Measurements from ENCODE around the gene DENND2A.
"Not testable (repeated sequence)": the region's sequence is repeated elsewhere in the genome, so short reads cannot be mapped to it uniquely, and the experiment has no call there.

DENND2A gene

GRCh38 chr7:140656548-140657515 is 16.2 kb upstream of the DENND2A start:
- Histone ChIP-seq H3K4me1 (ENCODE audit: control insufficient read depth, insufficient read depth, low read length) (peaks cover 21% of the 10 kb centered on the region), H3K4me3 (ENCODE audit: low read length) (peak overlapping the region; percentile 48), H3K27me3 (replicated peaks; ENCODE audit: control insufficient read depth, insufficient read depth, low read length) (no peaks in the 10 kb centered on the region), H3K9me3 (ENCODE audit: control insufficient read depth, low read length) (no peaks in the 10 kb centered on the region), H3K9ac (ENCODE audit: low read length) (peak overlapping the region; percentile 62), H3K36me3 (ENCODE audit: control insufficient read depth, insufficient read depth, low read length, severe bottlenecking) (no peaks in the 10 kb centered on the region)
- peak; percentile 88 for DNase-seq (ENCODE audit: low read depth)

- Histone ChIP-seq H3K27me3 (replicated peaks; ENCODE audit: control insufficient read depth, insufficient read depth, low read length) (no peaks in the 10 kb centered on the region), H3K36me3 (ENCODE audit: control insufficient read depth, insufficient read depth, low read length, severe bottlenecking) (no peaks in the 10 kb centered on the region), H3K9me3 (ENCODE audit: control insufficient read depth, low read length) (no peaks in the 10 kb centered on the region), H3K9ac (ENCODE audit: low read length) (peak overlapping the region; percentile 62), H3K4me1 (ENCODE audit: control insufficient read depth, insufficient read depth, low read length) (peaks cover 21% of the 10 kb centered on the region), H3K4me3 (ENCODE audit: low read length) (peak overlapping the region; percentile 48)
- DNase-seq (ENCODE audit: low read depth), result no peak
These were observed 15.1 kb upstream of the DENND2A start for GRCh38 chr7:140655511-140656408.

GRCh38 chr7:140654661-140655060 is 14.0 kb upstream of the DENND2A start:
- DNase-seq (ENCODE audit: low read depth), result no peak
- Histone ChIP-seq H3K36me3 (ENCODE audit: control insufficient read depth, insufficient read depth, low read length, severe bottlenecking) (no peaks in the 10 kb centered on the region), H3K27me3 (replicated peaks; ENCODE audit: control insufficient read depth, insufficient read depth, low read length) (no peaks in the 10 kb centered on the region), H3K4me1 (ENCODE audit: control insufficient read depth, insufficient read depth, low read length) (peaks cover 21% of the 10 kb centered on the region), H3K4me3 (ENCODE audit: low read length) (no peak overlapping the region), H3K9ac (ENCODE audit: low read length) (no peak overlapping the region), H3K9me3 (ENCODE audit: control insufficient read depth, low read length) (no peaks in the 10 kb centered on the region)

- no peak overlapping the region for H3K9ac ChIP-seq (ENCODE audit: low read length)
- H3K4me3 ChIP-seq (ENCODE audit: low read length), result no peak overlapping the region
- no peaks in the 10 kb centered on the region for H3K9me3 ChIP-seq (ENCODE audit: control insufficient read depth, low read length)
- H3K36me3 ChIP-seq (ENCODE audit: control insufficient read depth, insufficient read depth, low read length, severe bottlenecking), result no peaks in the 10 kb centered on the region
- peaks cover 21% of the 10 kb centered on the region for H3K4me1 ChIP-seq (ENCODE audit: control insufficient read depth, insufficient read depth, low read length)
- H3K27me3 ChIP-seq (replicated peaks; ENCODE audit: control insufficient read depth, insufficient read depth, low read length), result no peaks in the 10 kb centered on the region
- DNase-seq (ENCODE audit: low read depth), result no peak
These were observed 13.4 kb upstream of the DENND2A start for GRCh38 chr7:140654109-140654387.

GRCh38 chr7:140653319-140654108 is 12.9 kb upstream of the DENND2A start:
- H3K9ac ChIP-seq (ENCODE audit: low read length), result no peak overlapping the region
- DNase-seq (ENCODE audit: low read depth), result peak; percentile 95
- H3K36me3 ChIP-seq (ENCODE audit: control insufficient read depth, insufficient read depth, low read length, severe bottlenecking), result no peaks in the 10 kb centered on the region
- peaks cover 21% of the 10 kb centered on the region for H3K4me1 ChIP-seq (ENCODE audit: control insufficient read depth, insufficient read depth, low read length)
- H3K27me3 ChIP-seq (replicated peaks; ENCODE audit: control insufficient read depth, insufficient read depth, low read length), result no peaks in the 10 kb centered on the region
- no peaks in the 10 kb centered on the region for H3K9me3 ChIP-seq (ENCODE audit: control insufficient read depth, low read length)
- H3K4me3 ChIP-seq (ENCODE audit: low read length), result no peak overlapping the region

GRCh38 chr7:140650367-140650766 is 9.8 kb upstream of the DENND2A start:
- Histone ChIP-seq H3K9me3 (ENCODE audit: control insufficient read depth, low read length) (no peaks in the 10 kb centered on the region), H3K36me3 (ENCODE audit: control insufficient read depth, insufficient read depth, low read length, severe bottlenecking) (no peaks in the 10 kb centered on the region), H3K27me3 (replicated peaks; ENCODE audit: control insufficient read depth, insufficient read depth, low read length) (no peaks in the 10 kb centered on the region), H3K9ac (ENCODE audit: low read length) (no peak overlapping the region), H3K4me1 (ENCODE audit: control insufficient read depth, insufficient read depth, low read length) (peaks cover 10% of the 10 kb centered on the region), H3K4me3 (ENCODE audit: low read length) (no peak overlapping the region)
- no peak for DNase-seq (ENCODE audit: low read depth)

- Histone ChIP-seq H3K4me1 (ENCODE audit: control insufficient read depth, insufficient read depth, low read length) (peaks cover 10% of the 10 kb centered on the region), H3K36me3 (ENCODE audit: control insufficient read depth, insufficient read depth, low read length, severe bottlenecking) (no peaks in the 10 kb centered on the region), H3K4me3 (ENCODE audit: low read length) (no peak overlapping the region), H3K9me3 (ENCODE audit: control insufficient read depth, low read length) (no peaks in the 10 kb centered on the region), H3K9ac (ENCODE audit: low read length) (no peak overlapping the region), H3K27me3 (replicated peaks; ENCODE audit: control insufficient read depth, insufficient read depth, low read length) (no peaks in the 10 kb centered on the region)
- DNase-seq (ENCODE audit: low read depth), result no peak
These were observed 9.1 kb upstream of the DENND2A start for GRCh38 chr7:140649556-140650205.

GRCh38 chr7:140646931-140647647 is 6.5 kb upstream of the DENND2A start:
- Histone ChIP-seq H3K4me1 (ENCODE audit: control insufficient read depth, insufficient read depth, low read length) (no peaks in the 10 kb centered on the region), H3K9me3 (ENCODE audit: control insufficient read depth, low read length) (no peaks in the 10 kb centered on the region), H3K4me3 (ENCODE audit: low read length) (no peak overlapping the region), H3K9ac (ENCODE audit: low read length) (no peak overlapping the region), H3K27me3 (replicated peaks; ENCODE audit: control insufficient read depth, insufficient read depth, low read length) (no peaks in the 10 kb centered on the region), H3K36me3 (ENCODE audit: control insufficient read depth, insufficient read depth, low read length, severe bottlenecking) (no peaks in the 10 kb centered on the region)
- DNase-seq (ENCODE audit: low read depth), result peak; percentile 28

GRCh38 chr7:140645166-140645900 is 4.7 kb upstream of the DENND2A start:
- Histone ChIP-seq H3K4me1 (ENCODE audit: control insufficient read depth, insufficient read depth, low read length) (peaks cover 3% of the 10 kb centered on the region), H3K9me3 (ENCODE audit: control insufficient read depth, low read length) (no peaks in the 10 kb centered on the region), H3K27me3 (replicated peaks; ENCODE audit: control insufficient read depth, insufficient read depth, low read length) (no peaks in the 10 kb centered on the region), H3K36me3 (ENCODE audit: control insufficient read depth, insufficient read depth, low read length, severe bottlenecking) (no peaks in the 10 kb centered on the region), H3K4me3 (ENCODE audit: low read length) (no peak overlapping the region), H3K9ac (ENCODE audit: low read length) (no peak overlapping the region)
- no peak for DNase-seq (ENCODE audit: low read depth)

- H3K4me3 ChIP-seq (ENCODE audit: low read length); H3K27me3 ChIP-seq (replicated peaks; ENCODE audit: control insufficient read depth, insufficient read depth, low read length); H3K4me1 ChIP-seq (ENCODE audit: control insufficient read depth, insufficient read depth, low read length): not testable (repeated sequence)
These were observed 4.1 kb upstream of the DENND2A start for GRCh38 chr7:140644761-140645160.

More at GRCh38 chr7:140644761-140645160, 4.1 kb upstream of the DENND2A start:
- not testable (repeated sequence) for H3K9ac ChIP-seq (ENCODE audit: low read length); H3K9me3 ChIP-seq (ENCODE audit: control insufficient read depth, low read length); H3K36me3 ChIP-seq (ENCODE audit: control insufficient read depth, insufficient read depth, low read length, severe bottlenecking); DNase-seq (ENCODE audit: low read depth)

Data from adipocyte (in vitro differentiated cells).